ENCODE results near the gene PCCB. TPM values are rescaled to one million over a fixed set of nuclear protein-coding genes. Genes with fewer than 3 reads are reported as not detected.

The PCCB gene
- total RNA-seq, 2 donors from 2014 or later: 54.9 to 65.1 TPM

DNA sequence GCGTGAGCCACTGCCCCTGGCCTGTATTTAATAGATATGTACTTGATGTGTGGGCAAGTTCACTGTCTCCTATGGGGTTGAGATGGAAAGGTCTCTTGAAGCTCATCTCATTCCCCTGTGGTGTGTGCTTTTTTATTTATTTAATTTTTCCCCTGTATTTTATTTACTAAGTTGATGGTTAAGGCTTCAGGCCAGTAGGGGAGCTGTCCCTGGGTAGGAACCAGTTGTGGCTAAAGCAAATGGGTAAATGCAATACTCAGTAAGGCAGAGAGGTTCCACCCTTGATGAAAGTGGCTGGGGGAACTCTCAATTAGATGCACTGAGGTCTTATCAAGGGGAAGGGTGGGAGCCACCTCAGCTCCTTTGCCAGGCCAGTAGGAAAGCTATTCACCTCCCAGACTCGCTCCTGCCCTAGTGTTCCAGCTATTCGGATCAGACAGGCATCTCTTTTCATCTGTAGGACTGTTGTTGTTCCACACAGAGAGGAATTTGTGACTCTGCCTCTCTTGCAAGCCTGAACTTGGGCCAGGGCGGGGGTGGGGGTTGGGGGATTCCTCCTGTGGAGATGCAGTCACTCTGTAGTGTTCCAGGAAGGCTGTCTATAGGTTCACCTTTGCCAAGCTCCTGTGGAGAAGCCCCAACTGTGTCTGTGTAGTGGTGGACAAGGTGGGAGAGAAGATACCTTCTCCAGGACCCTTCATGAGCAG lies 26.1 kb downstream of the PCCB start:
- no peak for DNase-seq
- Mint-ChIP-seq H3K27me3 (ENCODE audit: insufficient read depth) (no peaks in the 10 kb centered on the region), H3K4me3 (no peak overlapping the region), H3K9me3 (peaks cover 36% of the 10 kb centered on the region), H3K27ac (no peak overlapping the region), H3K4me1 (peaks cover 31% of the 10 kb centered on the region), H3K36me3 (ENCODE audit: low read depth) (peaks cover 42% of the 10 kb centered on the region)
- no peak overlapping the region for H3K9ac ChIP-seq (ENCODE audit: extremely low read depth, low read length, poor library complexity, severe bottlenecking)
- H3K27me3 ChIP-seq (ENCODE audit: control insufficient read depth, insufficient read depth, low read length, poor library complexity, severe bottlenecking): no peaks in the 10 kb centered on the region
- H3K9me3 ChIP-seq (ENCODE audit: control insufficient read depth, low read length): peaks cover 28% of the 10 kb centered on the region
- no peak overlapping the region for H3K27ac ChIP-seq (ENCODE audit: low read depth, low read length)
- WGBS, 2 experiments (ENCODE audit: insufficient coverage in 1 of 2, insufficient read length in 1 of 2): 90 to 99% methylated on average over 2 to 4 of the region's 4 CpGs
- H3K36me3 ChIP-seq (ENCODE audit: control insufficient read depth, insufficient read depth, low read length): peaks cover 18% of the 10 kb centered on the region
- H3K4me3 ChIP-seq (ENCODE audit: low read length): no peak overlapping the region
- peaks cover 11% of the 10 kb centered on the region for H3K4me1 ChIP-seq (ENCODE audit: control insufficient read depth, insufficient read depth, low read length)
- TF ChIP-seq, protein P1, sequence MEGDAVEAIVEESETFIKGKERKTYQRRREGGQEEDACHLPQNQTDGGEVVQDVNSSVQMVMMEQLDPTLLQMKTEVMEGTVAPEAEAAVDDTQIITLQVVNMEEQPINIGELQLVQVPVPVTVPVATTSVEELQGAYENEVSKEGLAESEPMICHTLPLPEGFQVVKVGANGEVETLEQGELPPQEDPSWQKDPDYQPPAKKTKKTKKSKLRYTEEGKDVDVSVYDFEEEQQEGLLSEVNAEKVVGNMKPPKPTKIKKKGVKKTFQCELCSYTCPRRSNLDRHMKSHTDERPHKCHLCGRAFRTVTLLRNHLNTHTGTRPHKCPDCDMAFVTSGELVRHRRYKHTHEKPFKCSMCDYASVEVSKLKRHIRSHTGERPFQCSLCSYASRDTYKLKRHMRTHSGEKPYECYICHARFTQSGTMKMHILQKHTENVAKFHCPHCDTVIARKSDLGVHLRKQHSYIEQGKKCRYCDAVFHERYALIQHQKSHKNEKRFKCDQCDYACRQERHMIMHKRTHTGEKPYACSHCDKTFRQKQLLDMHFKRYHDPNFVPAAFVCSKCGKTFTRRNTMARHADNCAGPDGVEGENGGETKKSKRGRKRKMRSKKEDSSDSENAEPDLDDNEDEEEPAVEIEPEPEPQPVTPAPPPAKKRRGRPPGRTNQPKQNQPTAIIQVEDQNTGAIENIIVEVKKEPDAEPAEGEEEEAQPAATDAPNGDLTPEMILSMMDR (conservative IDR thresholded peaks at IDR 0.05): peak; percentile 66

DNA sequence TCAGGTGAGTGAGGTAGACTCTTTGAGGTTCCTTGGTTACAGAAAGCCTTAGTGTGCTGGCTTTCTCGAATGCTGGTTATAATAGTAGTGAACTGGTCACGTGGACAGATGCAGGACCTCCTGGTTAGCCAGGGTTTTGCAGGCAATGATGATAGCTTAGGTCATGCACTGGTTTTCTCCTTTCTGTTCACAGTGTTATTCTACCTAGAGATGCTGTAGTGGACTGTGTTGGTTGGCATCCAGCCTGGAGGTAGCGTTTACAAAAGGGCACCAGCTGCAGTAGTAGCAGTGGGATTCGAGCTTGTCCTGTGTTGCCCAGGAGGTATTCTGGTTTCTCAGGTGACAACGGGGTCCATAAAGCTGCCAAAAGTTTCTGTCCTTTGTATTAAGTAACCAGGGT lies 27.0 kb downstream of the PCCB start:
- Mint-ChIP-seq H3K4me3 (no peak overlapping the region), H3K27me3 (ENCODE audit: insufficient read depth) (no peaks in the 10 kb centered on the region), H3K4me1 (peaks cover 31% of the 10 kb centered on the region), H3K27ac (no peak overlapping the region), H3K9me3 (peaks cover 40% of the 10 kb centered on the region), H3K36me3 (ENCODE audit: low read depth) (peaks cover 47% of the 10 kb centered on the region)
- Histone ChIP-seq H3K9me3 (ENCODE audit: control insufficient read depth, low read length) (peaks cover 37% of the 10 kb centered on the region), H3K36me3 (ENCODE audit: control insufficient read depth, insufficient read depth, low read length) (peaks cover 21% of the 10 kb centered on the region), H3K4me1 (ENCODE audit: control insufficient read depth, insufficient read depth, low read length) (peaks cover 11% of the 10 kb centered on the region), H3K9ac (ENCODE audit: extremely low read depth, low read length, poor library complexity, severe bottlenecking) (no peak overlapping the region), H3K27ac (ENCODE audit: low read depth, low read length) (no peak overlapping the region), H3K27me3 (ENCODE audit: control insufficient read depth, insufficient read depth, low read length, poor library complexity, severe bottlenecking) (no peaks in the 10 kb centered on the region), H3K4me3 (ENCODE audit: low read length) (no peak overlapping the region)
- DNase-seq: no peak
- TF ChIP-seq, protein P1 (conservative IDR thresholded peaks at IDR 0.05): no peak
- WGBS, 2 experiments (ENCODE audit: insufficient coverage in 1 of 2, insufficient read length in 1 of 2): 90 to 100% methylated on average over 3 to 5 of the region's 5 CpGs

DNA sequence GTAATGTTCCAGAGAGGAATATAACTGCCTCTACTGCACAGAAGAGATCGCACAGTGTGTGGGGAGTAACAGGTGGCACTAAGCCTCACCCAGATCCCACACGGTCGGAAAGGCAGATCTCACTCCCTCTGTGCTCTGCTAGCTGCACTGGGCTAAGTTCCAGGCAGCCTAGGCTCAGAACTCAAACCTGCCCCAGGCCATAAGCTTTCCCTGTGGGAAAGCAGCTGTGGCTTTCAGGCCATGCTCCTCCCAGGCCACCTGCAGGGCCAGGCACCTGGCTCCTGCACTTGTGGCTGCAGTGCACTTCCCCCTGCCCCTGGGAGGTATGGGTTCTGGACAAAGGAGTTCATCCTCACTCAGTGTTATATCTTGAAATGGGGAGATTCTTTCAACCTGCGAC lies 27.5 kb downstream of the PCCB start:
- H3K27ac ChIP-seq (ENCODE audit: low read depth, low read length): no peak overlapping the region
- no peaks in the 10 kb centered on the region for H3K27me3 Mint-ChIP-seq (ENCODE audit: insufficient read depth)
- WGBS, 2 experiments (ENCODE audit: insufficient coverage in 1 of 2, insufficient read length in 1 of 2): 76 to 77% methylated on average over 4 of the region's 4 CpGs
- peaks cover 48% of the 10 kb centered on the region for H3K36me3 Mint-ChIP-seq (ENCODE audit: low read depth)
- DNase-seq: peak; percentile 84
- no peaks in the 10 kb centered on the region for H3K27me3 ChIP-seq (ENCODE audit: control insufficient read depth, insufficient read depth, low read length, poor library complexity, severe bottlenecking)
- TF ChIP-seq, protein P1 (conservative IDR thresholded peaks at IDR 0.05): no peak
- no peak overlapping the region for H3K4me3 Mint-ChIP-seq
- peaks cover 12% of the 10 kb centered on the region for H3K4me1 ChIP-seq (ENCODE audit: control insufficient read depth, insufficient read depth, low read length)
- peaks cover 21% of the 10 kb centered on the region for H3K36me3 ChIP-seq (ENCODE audit: control insufficient read depth, insufficient read depth, low read length)
- H3K9me3 ChIP-seq (ENCODE audit: control insufficient read depth, low read length): peaks cover 37% of the 10 kb centered on the region
- no peak overlapping the region for H3K9ac ChIP-seq (ENCODE audit: extremely low read depth, low read length, poor library complexity, severe bottlenecking)
- peak overlapping the region; percentile 56 for H3K27ac Mint-ChIP-seq
- H3K4me3 ChIP-seq (ENCODE audit: low read length): no peak overlapping the region
- H3K9me3 Mint-ChIP-seq: peaks cover 40% of the 10 kb centered on the region
- peaks cover 31% of the 10 kb centered on the region for H3K4me1 Mint-ChIP-seq

Data from endodermal cell (in vitro differentiated cells).